Natural killer cell (primary cell): ENCODE data around the gene FOXP1. TPM values are rescaled to one million over a fixed set of nuclear protein-coding genes. Genes with fewer than 3 reads are reported as not detected.

Experiments used
- ATAC-seq, 3 donors: fragments of 150-1000 bp in 2 of 3; fragments of 200-7000 bp in 1 of 3; cut with Tn5 transposase; 1 replicate in 1 of 3; 2 replicates in 2 of 3; pipeline ENCODE4 v1.10.0; 2021; ENCODE audit warnings: mild to moderate bottlenecking in 2 of 3, moderate library complexity in 2 of 3
- DNase-seq, 2 donors: peaks; one replicate each; pipeline versions ENCODE4 v3.0.0 to v3.0.0-alpha.2; 2013 to 2021; ENCODE audit warnings: mixed read lengths in 1 of 2
- H3K27ac ChIP-seq: one replicate; pipeline ENCODE4 v1.5.1; 2013; ENCODE audit warnings: mild to moderate bottlenecking, low read length
- H3K27me3 ChIP-seq: one replicate; pipeline ENCODE4 v1.6.1; 2013; ENCODE audit warnings: low read length; ENCODE audit not compliant: control insufficient read depth, insufficient read depth
- H3K36me3 ChIP-seq: one replicate; pipeline ENCODE4 v1.6.1; 2013; ENCODE audit warnings: low read length; ENCODE audit not compliant: control insufficient read depth, insufficient read depth
- H3K4me1 ChIP-seq: one replicate; pipeline ENCODE4 v1.6.1; 2013; ENCODE audit warnings: low read length; ENCODE audit not compliant: control insufficient read depth, insufficient read depth
- H3K4me3 ChIP-seq: one replicate; pipeline ENCODE4 v1.5.1; 2013; ENCODE audit warnings: low read length
- H3K9me3 ChIP-seq: one replicate; pipeline ENCODE4 v1.6.1; 2013; ENCODE audit warnings: low read length; ENCODE audit not compliant: control insufficient read depth, insufficient read depth
- H3K27ac Mint-ChIP-seq, 2 donors: one replicate each; pipeline ENCODE4 v1.8.0; 2022; ENCODE audit warnings: mild to moderate bottlenecking in 2 of 2, mixed read lengths in 2 of 2, moderate library complexity in 1 of 2
- H3K27me3 Mint-ChIP-seq, 2 donors: one replicate each; pipeline ENCODE4 v1.8.0; 2022; ENCODE audit warnings: low read depth in 2 of 2, mixed read lengths in 2 of 2
- H3K36me3 Mint-ChIP-seq: one replicate; pipeline ENCODE4 v1.8.0; 2022; ENCODE audit warnings: mixed read lengths
- H3K4me1 Mint-ChIP-seq, 2 donors: one replicate each; pipeline ENCODE4 v1.8.0; 2022; ENCODE audit warnings: mixed read lengths in 2 of 2
- H3K4me3 Mint-ChIP-seq: one replicate; pipeline ENCODE4 v1.8.0; 2022; ENCODE audit warnings: mild to moderate bottlenecking, moderate library complexity, mixed read lengths
- H3K9me3 Mint-ChIP-seq, 2 donors: one replicate each; pipeline ENCODE4 v1.8.0; 2022; ENCODE audit warnings: mixed read lengths in 2 of 2
- CTCF ChIP-seq: fragments of 200-600 bp; IDR thresholded peaks from one replicate; pipeline ENCODE4 v1.8.0; 2022; ENCODE audit warnings: antibody characterized with exemption
- WGBS: methylation state at CpG from one replicate; pipeline ENCODE4 v1.1.7; 2013; ENCODE audit warnings: missing lambda C conversion rate; ENCODE audit not compliant: insufficient coverage; 5-methylcytosine and 5-hydroxymethylcytosine counted together
- intact Hi-C: fragments of 100-400 bp; cut with micrococcal nuclease; formaldehyde crosslinking; loops from one replicate; pipeline ENCODE4 v1.14.2; 2022
- total RNA-seq, 4 donors: library from RNA; stranded (reverse); fragments of 120-200 nt in 1 of 4; gene quantifications; one replicate each; pipeline versions ENCODE4 v1.2.3 to v1.2.4, GENCODE V29; 2013 to 2022

Gene FOXP1
- total RNA-seq, 3 donors from 2014 or later (not counting 1 experiment from before 2014, with no cell fraction given), result 166 to 185 (median 166) TPM

- peaks cover 8% of the 10 kb centered on the region for H3K4me1 ChIP-seq
- H3K9me3 Mint-ChIP-seq, result no peaks in the 10 kb centered on the region
- H3K27ac Mint-ChIP-seq, result peak overlapping the region; percentile 15 to 77
- no peak for TF ChIP-seq CTCF
- ATAC-seq (peak in 1 of 3 donors; percentile 35), DNase-seq (peak in 1 of 2 donors; percentile 28)
- H3K9me3 ChIP-seq, result no peaks in the 10 kb centered on the region
- peaks cover 79 to 94% of the 10 kb centered on the region in 2 donors for H3K4me1 Mint-ChIP-seq
- WGBS, result 62% methylated on average over 5 of the region's 6 CpGs
- H3K27ac ChIP-seq, result no peak overlapping the region
- intact Hi-C loops, result no loop called here
- no peak overlapping the region for H3K4me3 ChIP-seq
- H3K36me3 Mint-ChIP-seq, result no peaks in the 10 kb centered on the region
- no peak overlapping the region for H3K4me3 Mint-ChIP-seq
- H3K36me3 ChIP-seq, result peaks cover 10% of the 10 kb centered on the region
- H3K27me3 ChIP-seq, result no peaks in the 10 kb centered on the region
- H3K27me3 Mint-ChIP-seq, result no peaks in the 10 kb centered on the region
These were observed 483.4 kb downstream of the FOXP1 start for GRCh38 chr3:71099997-71100719.

- DNase-seq (no peak), ATAC-seq (no peak)
- Mint-ChIP-seq H3K27ac (no peak overlapping the region), H3K36me3 (peaks cover 6% of the 10 kb centered on the region), H3K4me1 (peaks cover 62 to 85% of the 10 kb centered on the region in 2 donors), H3K9me3 (no peaks in the 10 kb centered on the region), H3K27me3 (no peaks in the 10 kb centered on the region), H3K4me3 (no peak overlapping the region)
- TF ChIP-seq CTCF, result no peak
- intact Hi-C loops, result no loop called here
- Histone ChIP-seq H3K4me1 (peaks cover under 1% of the 10 kb centered on the region), H3K36me3 (peaks cover 5% of the 10 kb centered on the region), H3K4me3 (no peak overlapping the region), H3K27ac (no peak overlapping the region), H3K27me3 (no peaks in the 10 kb centered on the region), H3K9me3 (no peaks in the 10 kb centered on the region)
- WGBS, result 95% methylated on average over 5 of the region's 5 CpGs
These were observed 486.0 kb downstream of the FOXP1 start for GRCh38 chr3:71097557-71097956.

GRCh38 chr3:71095511-71096291, 487.8 kb downstream of the FOXP1 start:
- H3K4me1 ChIP-seq, result no peaks in the 10 kb centered on the region
- Mint-ChIP-seq H3K36me3 (peaks cover 6% of the 10 kb centered on the region), H3K9me3 (no peaks in the 10 kb centered on the region)

More at GRCh38 chr3:71095511-71096291, 487.8 kb downstream of the FOXP1 start:
- Histone ChIP-seq H3K27ac (no peak overlapping the region), H3K9me3 (no peaks in the 10 kb centered on the region), H3K4me3 (no peak overlapping the region), H3K27me3 (no peaks in the 10 kb centered on the region), H3K36me3 (peaks cover 5% of the 10 kb centered on the region)
- TF ChIP-seq CTCF, result no peak
- WGBS, result 100% methylated on average over 1 of the region's 1 CpG
- intact Hi-C loops, result no loop called here
- no peak for ATAC-seq
- no peak for DNase-seq
- Mint-ChIP-seq H3K4me1 (peaks cover 49 to 71% of the 10 kb centered on the region in 2 donors), H3K27ac (peak overlapping the region; percentile 34 to 44), H3K4me3 (no peak overlapping the region), H3K27me3 (no peaks in the 10 kb centered on the region)
